GM10248 (cell line): Measurements from ENCODE around the gene P4HA2.

Source experiments
- CTCF ChIA-PET: fragments of 300-600 bp; sonication (Branson Sonifier 250); formaldehyde crosslinking; extraction: SDS; loops from one replicate; lab custom pipeline; 2021; ENCODE audit warnings: antibody characterized with exemption; lab: Yijun Ruan, JAX
- POLR2A ChIA-PET: fragments of 350-650 bp; sonication (Branson Sonifier 250); formaldehyde crosslinking; extraction: SDS; loops from one replicate; lab custom pipeline; 2020; ENCODE audit warnings: antibody characterized with exemption; lab: Yijun Ruan, JAX
- DNase-seq: peaks from one replicate; pipeline ENCODE4 v3.0.0; 2012; ENCODE audit errors: extremely low spot score
- TF ChIP-seq, protein P1 (sequence below): IDR thresholded peaks from 2 replicates; pipeline ENCODE4 v1.5.1; 2012; ENCODE audit warnings: mild to moderate bottlenecking, low read depth; ENCODE audit errors: extremely low read depth, missing control alignments, control extremely low read depth

P4HA2 gene

DNA sequence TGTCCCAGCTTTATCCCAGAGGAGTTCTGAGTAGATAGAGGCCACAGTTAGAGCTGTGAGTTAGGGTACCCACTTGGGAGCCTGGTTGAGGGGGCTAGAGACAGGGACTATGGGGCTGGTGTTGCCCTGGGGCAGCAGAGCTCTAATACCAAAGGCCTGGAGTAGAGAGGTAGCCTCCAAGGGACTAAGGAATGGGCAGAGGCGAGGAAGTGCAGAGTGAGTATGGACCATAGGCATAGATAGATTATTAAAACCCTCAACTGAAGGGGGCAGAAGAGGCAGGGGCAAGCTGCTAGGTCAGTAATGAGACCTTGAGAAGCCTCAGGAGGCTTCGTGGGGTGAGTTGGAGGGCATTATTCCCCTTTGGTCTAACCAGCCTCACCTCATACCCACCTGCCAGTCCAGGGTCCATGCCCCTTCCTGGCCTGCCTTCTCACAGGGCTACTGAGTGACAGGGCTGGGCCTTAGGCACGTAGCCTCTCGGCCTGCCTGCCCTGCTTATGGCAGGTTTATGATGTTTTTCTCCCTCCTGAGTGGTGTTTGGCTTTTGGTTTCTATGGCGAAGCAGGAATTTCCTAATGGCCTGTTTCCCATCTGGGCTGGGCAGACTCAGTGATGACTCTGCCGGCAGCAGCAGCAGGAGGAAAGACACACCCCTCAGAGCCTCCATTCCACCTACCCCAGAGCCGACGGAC is 37.8 kb upstream of the P4HA2 start:
- TF ChIP-seq, protein P1, sequence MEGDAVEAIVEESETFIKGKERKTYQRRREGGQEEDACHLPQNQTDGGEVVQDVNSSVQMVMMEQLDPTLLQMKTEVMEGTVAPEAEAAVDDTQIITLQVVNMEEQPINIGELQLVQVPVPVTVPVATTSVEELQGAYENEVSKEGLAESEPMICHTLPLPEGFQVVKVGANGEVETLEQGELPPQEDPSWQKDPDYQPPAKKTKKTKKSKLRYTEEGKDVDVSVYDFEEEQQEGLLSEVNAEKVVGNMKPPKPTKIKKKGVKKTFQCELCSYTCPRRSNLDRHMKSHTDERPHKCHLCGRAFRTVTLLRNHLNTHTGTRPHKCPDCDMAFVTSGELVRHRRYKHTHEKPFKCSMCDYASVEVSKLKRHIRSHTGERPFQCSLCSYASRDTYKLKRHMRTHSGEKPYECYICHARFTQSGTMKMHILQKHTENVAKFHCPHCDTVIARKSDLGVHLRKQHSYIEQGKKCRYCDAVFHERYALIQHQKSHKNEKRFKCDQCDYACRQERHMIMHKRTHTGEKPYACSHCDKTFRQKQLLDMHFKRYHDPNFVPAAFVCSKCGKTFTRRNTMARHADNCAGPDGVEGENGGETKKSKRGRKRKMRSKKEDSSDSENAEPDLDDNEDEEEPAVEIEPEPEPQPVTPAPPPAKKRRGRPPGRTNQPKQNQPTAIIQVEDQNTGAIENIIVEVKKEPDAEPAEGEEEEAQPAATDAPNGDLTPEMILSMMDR = no peak
- peak; percentile 8 for DNase-seq
- CTCF ChIA-PET = interaction anchor here (1.2 to 8.2 kb wide), 6 partner anchors 8 to 200 kb away, joined by 3 to 81 read pairs (median 12); no protein-coding TSS in a partner anchor
- POLR2A ChIA-PET = no interaction called here

DNA sequence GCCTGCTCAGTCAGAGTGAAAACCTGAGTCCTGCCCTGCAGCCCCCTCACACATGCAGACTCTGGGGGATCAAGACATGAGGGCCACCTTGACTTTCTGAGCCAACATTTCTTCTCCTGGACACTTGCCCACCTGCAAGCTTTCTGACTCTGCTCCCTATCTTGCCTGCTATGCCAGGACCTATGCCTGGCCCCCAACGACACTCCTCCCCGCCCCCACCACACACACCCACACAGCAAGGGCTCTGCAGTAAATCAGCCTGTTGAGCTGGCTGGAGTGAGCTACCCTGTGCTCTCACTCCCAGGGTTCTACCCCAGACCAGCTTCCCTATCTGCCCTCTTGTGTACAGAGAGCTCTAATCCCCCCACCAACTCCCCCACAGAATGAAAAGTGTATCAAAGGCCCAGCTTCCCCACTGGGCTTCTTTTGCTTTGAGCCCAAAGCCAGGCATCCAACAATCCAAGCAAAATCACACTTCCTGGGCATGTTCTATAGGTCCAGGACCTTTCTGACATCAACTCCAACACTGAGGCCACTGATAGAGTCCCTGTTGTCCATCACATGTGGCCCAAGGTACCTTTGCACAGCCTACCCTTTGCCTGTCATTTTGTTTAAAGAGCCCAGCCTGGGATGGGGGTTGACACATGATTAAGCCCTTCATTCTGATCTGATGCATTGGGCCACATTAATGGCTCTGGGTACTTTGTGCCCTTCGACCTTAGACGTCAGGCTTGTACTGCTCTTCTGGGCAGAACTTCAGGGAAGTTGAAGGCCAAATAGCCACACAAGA is 37.1 kb upstream of the P4HA2 start:
- TF ChIP-seq, protein P1 = no peak
- DNase-seq = peak; percentile 11
- ChIA-PET POLR2A (no interaction called here), CTCF (interaction anchor here (1.2 to 8.2 kb wide), 7 partner anchors 9 to 199 kb away, joined by 3 to 81 read pairs (median 8); no protein-coding TSS in a partner anchor)

DNA sequence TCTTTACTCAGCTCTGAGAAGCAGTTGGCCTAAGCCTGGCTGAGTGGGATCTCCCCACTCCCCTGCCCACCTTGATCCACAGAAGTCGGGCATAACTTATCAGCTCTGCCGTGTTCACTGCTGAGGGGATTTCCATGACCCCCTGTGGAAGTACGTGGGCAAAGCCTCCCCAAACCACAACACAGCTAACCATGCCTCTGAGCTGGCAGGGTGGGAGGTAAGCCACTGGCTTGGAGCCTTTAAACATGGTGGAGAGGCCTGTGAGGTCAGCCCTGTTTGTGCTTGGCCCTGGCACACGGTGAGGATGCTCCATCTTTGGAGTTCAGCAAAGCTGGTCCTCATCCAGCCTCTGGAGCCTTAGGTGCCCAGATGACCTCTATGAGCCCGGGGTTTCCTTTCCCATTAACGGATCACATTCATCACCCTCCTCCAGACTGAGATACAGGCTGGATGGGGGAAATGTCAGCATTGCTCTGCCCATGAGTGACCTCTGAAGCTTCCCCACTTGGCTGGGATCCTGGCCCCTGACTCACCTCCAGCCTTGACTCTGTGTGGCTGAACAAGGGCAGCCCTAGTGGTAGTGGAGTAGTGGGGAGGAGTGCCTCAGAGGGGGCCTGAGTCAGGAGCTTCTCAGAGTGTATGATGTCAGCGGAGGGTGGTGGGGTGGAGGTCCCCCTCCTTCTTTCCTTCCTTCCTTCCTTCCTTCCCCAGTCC is 36.1 kb upstream of the P4HA2 start:
- TF ChIP-seq, protein P1 = no peak
- peak; percentile 19 for DNase-seq
- ChIA-PET CTCF (interaction anchor here (0.9 to 8.2 kb wide), 7 partner anchors 10 to 200 kb away, joined by 3 to 81 read pairs (median 6); no protein-coding TSS in a partner anchor), POLR2A (interaction anchor here (0.6 kb wide), 1 partner anchor 39 kb away, joined by 3 read pairs; no protein-coding TSS in a partner anchor)

DNA sequence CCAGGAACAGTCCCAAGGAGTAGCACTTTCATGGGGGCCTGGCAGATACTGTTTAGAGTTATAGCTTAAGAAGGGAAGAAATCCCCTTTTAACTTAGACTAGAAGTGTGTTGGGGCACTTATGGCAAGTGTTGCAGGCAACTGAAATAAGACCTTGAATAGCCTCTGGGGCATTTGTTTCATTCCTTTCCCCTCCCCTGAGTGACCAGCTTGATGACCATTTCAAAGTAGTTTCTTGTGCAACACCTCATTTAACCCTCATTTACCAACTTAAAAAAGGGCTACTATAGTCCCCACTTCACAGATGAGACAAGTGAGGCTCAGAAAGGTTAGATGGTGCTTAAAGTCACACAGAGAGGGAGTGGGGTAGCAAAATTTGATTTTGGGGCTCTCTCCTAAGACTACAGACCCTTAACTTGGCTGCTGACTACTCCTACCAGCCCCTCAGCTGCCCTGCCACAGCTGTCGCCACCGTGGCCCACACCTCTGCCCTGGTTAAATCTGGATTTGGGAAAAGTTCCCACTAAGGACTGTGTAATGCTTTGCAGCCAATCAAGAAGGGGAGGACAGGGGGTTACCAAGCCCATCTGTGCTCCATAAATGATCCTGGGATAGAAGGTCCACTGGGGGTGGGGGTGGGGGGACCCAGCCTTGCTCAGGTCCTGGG is 35.4 kb upstream of the P4HA2 start:
- CTCF ChIA-PET = interaction anchor here (0.9 to 8.2 kb wide), 6 partner anchors 10 to 199 kb away, joined by 3 to 81 read pairs (median 4); no protein-coding TSS in a partner anchor
- POLR2A ChIA-PET = interaction anchor here (0.6 kb wide), 1 partner anchor 39 kb away, joined by 3 read pairs; no protein-coding TSS in a partner anchor
- TF ChIP-seq, protein P1 = no peak
- DNase-seq = peak; percentile 13

DNA sequence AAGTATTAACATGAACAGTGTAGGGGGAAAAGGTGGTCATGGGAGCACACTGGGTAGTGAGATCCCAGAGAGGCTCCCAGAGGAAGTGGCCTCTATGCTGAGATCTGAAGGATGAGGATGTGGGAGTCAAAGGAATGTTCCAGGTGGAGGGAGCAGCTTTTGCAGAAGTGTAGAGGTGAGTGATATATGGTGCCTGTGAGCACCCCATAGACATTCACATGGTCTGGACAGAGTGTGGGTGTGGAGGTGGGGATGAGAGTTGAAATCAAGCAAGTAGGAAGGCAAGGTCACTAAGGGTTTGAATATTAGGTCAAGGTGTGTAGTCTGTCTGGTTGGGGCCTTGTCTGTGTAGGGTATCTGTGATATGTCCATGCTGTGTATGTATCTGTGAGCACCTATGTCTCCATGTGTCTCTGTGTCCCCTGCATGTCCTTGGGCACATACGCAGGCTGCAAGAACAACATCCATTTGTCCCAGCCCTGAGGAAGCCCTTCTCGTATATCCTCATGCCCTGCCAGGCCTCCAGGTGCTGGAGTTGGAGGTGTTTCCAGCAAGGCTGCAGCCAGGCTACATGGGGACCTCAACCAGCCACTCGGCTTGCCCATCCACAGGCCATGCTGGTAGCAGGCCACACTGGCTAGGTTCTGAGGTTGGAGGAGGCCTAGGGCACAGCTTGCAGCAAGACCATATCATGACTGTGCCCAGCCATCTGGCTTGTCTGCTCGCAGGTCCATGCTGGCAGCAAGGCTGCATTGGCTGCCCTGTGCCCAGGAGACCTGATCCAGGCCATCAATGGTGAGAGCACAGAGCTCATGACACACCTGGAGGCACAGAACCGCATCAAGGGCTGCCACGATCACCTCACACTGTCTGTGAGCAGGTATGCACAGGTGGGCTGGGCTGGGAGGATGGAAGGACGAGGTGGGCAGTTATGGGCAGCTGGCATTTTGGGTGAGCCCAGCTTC is 34.5 kb upstream of the P4HA2 start:
- peak; percentile 9 for DNase-seq
- POLR2A ChIA-PET = no interaction called here
- CTCF ChIA-PET = interaction anchor here (1.1 to 8.2 kb wide), 11 partner anchors 8 to 82 kb away, joined by 3 to 81 read pairs (median 6); no protein-coding TSS in a partner anchor
- TF ChIP-seq, protein P1 = no peak
